ENCODE results near the gene GFRA4.

Gene GFRA4, protein sequence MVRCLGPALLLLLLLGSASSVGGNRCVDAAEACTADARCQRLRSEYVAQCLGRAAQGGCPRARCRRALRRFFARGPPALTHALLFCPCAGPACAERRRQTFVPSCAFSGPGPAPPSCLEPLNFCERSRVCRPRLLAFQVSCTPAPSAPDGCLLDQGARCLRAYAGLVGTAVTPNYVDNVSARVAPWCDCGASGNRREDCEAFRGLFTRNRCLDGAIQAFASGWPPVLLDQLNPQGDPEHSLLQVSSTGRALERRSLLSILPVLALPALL

DNA sequence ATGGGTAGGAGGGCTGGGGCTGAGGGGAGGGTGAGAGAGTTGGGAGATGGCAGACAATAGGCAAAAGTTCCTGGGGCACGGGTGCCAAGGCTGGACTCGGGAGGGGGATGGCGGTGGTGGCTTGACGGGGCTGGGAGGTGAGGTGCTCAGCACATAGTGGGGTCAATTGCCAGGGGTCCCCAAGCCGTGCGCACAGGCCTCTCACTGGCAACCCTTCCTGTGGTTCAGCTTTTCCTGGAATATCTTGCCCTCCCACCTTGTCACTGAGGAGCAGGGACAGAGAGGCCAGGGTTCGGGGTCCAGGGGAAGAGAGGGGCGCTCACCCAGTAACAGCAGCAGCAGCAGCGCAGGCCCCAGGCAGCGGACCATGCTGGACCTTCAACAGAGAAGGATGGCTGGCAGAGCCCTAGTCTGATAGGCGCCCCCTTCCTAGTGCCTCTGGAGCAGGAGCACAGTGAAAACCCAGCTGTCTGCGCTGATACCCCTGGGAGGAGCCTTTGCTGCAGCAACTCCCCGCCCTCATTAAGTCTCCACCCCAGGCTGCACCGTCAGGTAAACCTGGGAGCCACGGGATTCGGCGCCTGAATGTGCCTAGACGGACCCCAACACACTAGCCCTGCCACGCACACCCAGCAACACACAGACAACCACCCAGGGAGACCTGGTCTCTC is at the start of gene GFRA4:
TSS of gene GFRA4 (minus strand) at position 369 of the 671 bp plus-strand sequence. CDS start at position 369, 0 bp downstream.
- TF ChIP-seq, protein P1, sequence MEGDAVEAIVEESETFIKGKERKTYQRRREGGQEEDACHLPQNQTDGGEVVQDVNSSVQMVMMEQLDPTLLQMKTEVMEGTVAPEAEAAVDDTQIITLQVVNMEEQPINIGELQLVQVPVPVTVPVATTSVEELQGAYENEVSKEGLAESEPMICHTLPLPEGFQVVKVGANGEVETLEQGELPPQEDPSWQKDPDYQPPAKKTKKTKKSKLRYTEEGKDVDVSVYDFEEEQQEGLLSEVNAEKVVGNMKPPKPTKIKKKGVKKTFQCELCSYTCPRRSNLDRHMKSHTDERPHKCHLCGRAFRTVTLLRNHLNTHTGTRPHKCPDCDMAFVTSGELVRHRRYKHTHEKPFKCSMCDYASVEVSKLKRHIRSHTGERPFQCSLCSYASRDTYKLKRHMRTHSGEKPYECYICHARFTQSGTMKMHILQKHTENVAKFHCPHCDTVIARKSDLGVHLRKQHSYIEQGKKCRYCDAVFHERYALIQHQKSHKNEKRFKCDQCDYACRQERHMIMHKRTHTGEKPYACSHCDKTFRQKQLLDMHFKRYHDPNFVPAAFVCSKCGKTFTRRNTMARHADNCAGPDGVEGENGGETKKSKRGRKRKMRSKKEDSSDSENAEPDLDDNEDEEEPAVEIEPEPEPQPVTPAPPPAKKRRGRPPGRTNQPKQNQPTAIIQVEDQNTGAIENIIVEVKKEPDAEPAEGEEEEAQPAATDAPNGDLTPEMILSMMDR (IDR thresholded peaks at IDR 0.05): no peak

DNA sequence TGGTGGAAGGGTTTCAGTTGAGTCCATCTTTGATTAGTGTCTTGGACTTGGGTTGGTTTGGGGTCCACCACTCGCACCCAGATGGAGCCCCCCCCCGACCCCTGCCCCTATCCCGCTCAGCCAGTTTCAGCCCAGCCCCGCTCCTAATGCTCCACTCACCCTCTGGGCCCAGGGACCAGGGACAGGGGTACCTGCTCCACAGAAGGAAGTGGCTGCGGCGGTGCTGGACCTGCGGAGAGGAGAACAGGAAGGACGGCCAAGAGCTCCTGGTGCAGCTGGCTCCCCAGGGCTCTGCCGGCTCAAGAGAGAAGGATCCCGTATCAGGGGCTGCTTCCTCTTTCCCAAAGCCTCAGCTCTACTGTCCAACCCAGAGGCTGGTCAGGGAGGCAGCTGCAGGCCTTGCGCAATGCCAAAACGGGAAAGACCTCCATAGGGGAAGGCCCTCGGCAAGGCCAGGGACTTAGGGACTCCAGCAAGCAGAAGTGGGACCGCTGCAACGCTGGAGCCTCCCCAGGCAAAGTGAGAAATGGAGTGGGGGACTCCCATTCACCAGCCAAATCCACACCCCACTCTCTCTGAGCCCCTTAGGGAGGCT is 49.2 kb upstream of the GFRA4 start, which contains the start of gene SIGLEC1:
TSS of gene SIGLEC1 (minus strand) at position 322 of the 595 bp plus-strand sequence. CDS start 5,472 bp downstream, outside the sequence.
- TF ChIP-seq, protein P1 (IDR thresholded peaks at IDR 0.05): no peak

DNA sequence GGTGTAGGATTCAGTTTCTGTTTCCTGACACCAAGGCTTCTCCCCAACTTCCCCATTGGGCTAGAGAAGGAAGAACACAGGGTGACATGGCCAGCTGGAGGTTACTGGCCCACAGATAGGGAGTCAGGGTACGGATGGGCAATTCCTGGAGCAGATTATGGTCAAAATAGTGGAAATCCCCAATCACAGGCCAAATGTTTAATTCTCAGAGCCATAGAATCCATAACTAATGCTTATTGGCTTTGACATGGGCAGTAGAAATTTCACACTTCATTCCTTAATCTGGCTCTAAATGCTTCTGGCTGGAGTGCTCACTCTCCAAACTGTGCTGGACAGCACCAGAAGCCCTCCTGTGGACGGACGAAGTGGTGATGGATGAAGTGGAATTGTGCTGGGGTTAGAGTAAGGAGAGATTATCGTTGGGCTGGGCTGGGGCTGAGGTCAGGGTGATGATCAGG is 48.3 kb upstream of the GFRA4 start:
- TF ChIP-seq, protein P1 (IDR thresholded peaks at IDR 0.05): no peak

DNA sequence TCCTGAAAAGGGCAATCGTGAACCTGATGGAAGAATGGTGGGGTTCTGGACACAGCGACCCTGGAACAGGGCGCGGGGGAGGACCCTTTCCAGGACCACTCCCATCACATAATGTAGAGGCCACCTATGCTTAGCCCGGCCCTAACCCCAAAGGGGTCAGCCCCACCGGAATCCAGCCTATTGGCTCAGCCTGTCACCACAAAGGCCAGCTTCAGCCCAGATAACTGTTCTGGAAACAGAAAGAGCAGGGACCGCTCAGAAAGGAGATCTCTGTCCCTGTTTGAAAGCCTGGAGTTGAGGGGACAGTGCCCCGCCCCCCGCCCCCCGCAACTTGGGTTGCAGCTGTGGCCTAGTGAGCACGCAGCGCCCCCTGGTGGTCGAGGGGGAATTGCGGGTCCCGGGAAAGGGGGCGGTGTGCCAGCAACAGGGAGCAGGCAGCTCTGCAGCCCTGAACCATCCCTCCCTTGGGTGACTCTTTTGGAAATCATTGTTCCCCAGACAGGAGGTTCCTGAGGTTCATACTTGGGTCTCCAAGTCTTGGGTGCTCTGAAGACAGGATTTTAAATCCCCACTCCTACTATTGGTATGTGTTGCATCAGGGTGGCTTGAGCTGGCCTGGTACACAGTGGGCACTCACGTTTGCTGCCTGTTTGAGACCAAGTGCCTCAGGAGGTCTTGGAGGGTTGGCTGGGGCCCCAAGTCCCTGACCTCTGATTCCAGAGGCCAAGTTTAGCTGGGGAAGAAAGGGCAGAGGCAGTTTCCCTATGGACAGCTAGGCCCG is 47.7 kb upstream of the GFRA4 start:
- TF ChIP-seq, protein P1 (IDR thresholded peaks at IDR 0.05): peak; percentile 97

DNA sequence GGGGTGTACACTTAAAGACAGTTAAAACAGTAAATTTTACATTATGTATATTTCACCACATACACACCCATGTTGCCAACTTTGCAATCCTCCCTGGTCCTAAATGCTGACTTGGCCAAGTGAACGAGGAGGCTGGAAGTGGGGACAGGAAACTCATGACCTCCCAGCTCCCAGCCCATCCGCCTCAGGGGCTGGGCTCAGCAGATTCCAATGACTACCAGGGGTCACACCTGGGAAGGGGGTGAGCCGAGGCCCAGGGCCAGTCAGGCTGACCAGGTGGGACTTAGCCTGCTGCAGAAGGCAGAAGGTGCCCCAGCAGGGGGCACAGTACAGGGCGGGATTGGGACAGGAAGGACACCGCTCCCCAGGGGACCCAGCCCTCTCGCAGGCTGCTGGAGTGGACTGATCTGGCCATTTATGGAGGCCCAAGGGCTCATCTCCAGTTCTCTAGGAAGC is 46.8 kb upstream of the GFRA4 start:
- TF ChIP-seq, protein P1 (IDR thresholded peaks at IDR 0.05): no peak

DNA sequence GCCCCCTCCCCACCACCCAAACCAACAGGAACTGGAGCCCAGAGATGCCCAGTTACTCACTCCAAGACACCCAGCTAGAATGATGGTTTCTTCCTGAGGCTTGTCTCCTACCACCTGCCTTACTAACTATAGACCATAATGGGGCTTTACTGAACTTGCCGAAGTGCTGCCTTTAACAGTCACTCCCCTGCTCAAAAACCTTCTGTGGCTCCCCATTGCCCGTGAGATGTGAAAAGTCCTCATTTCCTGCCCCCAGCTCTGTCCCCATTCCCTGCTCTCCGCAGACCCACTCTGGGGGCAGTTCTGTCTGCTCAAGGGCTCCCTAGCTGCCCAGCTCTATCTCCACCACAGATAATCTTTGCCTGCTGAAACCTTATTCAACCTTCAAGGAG is 44.3 kb upstream of the GFRA4 start:
- TF ChIP-seq, protein P1 (IDR thresholded peaks at IDR 0.05): no peak
